SK-N-SH treated with all-trans-retinoic acid at 6 μM for 48 hours (cell line): ENCODE measurements around the gene CERS5.

Source experiments
- ATAC-seq: fragments of 200-7000 bp; cut with Tn5 transposase; 3 replicates; pipeline ENCODE4 v1.9.1; 2020; ENCODE audit warnings: mild to moderate bottlenecking, moderate library complexity
- ARNTL ChIP-seq: fragments of 450-650 bp; formaldehyde crosslinking; IDR thresholded peaks from 2 replicates; pipeline ENCODE4 v1.5.0; 2020; ENCODE audit warnings: low read depth, mild to moderate bottlenecking, moderate library complexity, borderline replicate concordance
- BACH2 ChIP-seq: fragments of 250-450 bp; sonication (Bioruptor Pico); IDR thresholded peaks from 2 replicates; pipeline ENCODE4 v1.9.0; 2021; ENCODE audit warnings: mild to moderate bottlenecking, borderline replicate concordance
- CSDC2 ChIP-seq: fragments of 250-450 bp; sonication (Bioruptor Pico); IDR thresholded peaks from 2 replicates; pipeline ENCODE4 v1.5.0; 2020; ENCODE audit warnings: mild to moderate bottlenecking, moderate library complexity
- CSRNP3 ChIP-seq: fragments of 250-450 bp; sonication (Bioruptor Pico); IDR thresholded peaks from 2 replicates; pipeline ENCODE4 v1.5.1; 2021; ENCODE audit warnings: mild to moderate bottlenecking, moderate library complexity
- ESRRG ChIP-seq: fragments of 250-450 bp; sonication (Bioruptor Pico); IDR thresholded peaks from 2 replicates; pipeline ENCODE4 v1.6.1; 2021; ENCODE audit warnings: mild to moderate bottlenecking
- GLIS3 ChIP-seq: fragments of 250-450 bp; sonication (Bioruptor Pico); IDR thresholded peaks from 2 replicates; pipeline ENCODE4 v1.5.0; 2020; ENCODE audit warnings: mild to moderate bottlenecking, moderate library complexity
- ISL1 ChIP-seq: fragments of 250-450 bp; sonication (Bioruptor Pico); IDR thresholded peaks from 2 replicates; pipeline ENCODE4 v2.1.2; 2022; ENCODE audit warnings: mild to moderate bottlenecking, moderate library complexity
- PATZ1 ChIP-seq: fragments of 250-450 bp; sonication (Bioruptor Pico); IDR thresholded peaks from 2 replicates; pipeline ENCODE4 v1.8.0; 2020; ENCODE audit warnings: mild to moderate bottlenecking, moderate library complexity, borderline replicate concordance
- RARB ChIP-seq: fragments of 250-450 bp; sonication (Bioruptor Pico); IDR thresholded peaks from 2 replicates; pipeline ENCODE4 v1.8.0; 2021; ENCODE audit warnings: mild to moderate bottlenecking, moderate library complexity
- TCF4 ChIP-seq: fragments of 250-450 bp; sonication (Bioruptor Pico); IDR thresholded peaks from 2 replicates; pipeline ENCODE4 v1.8.0; 2021; ENCODE audit warnings: mild to moderate bottlenecking, moderate library complexity, borderline replicate concordance
- TOX ChIP-seq: fragments of 250-450 bp; sonication (Bioruptor Pico); IDR thresholded peaks from 2 replicates; pipeline ENCODE4 v1.8.0; 2021; ENCODE audit warnings: mild to moderate bottlenecking, moderate library complexity, borderline replicate concordance
- ZC3H10 ChIP-seq: fragments of 250-450 bp; sonication (Bioruptor Pico); IDR thresholded peaks from 2 replicates; pipeline ENCODE4 v1.5.1; 2021; ENCODE audit warnings: mild to moderate bottlenecking, moderate library complexity
- ZFP3 ChIP-seq: fragments of 250-450 bp; sonication (Bioruptor Pico); IDR thresholded peaks from 2 replicates; pipeline ENCODE4 v1.5.0; 2020; ENCODE audit warnings: mild to moderate bottlenecking, moderate library complexity
- ZFP30 ChIP-seq: fragments of 450-650 bp; formaldehyde crosslinking; IDR thresholded peaks from 2 replicates; pipeline ENCODE4 v1.5.0; 2022; ENCODE audit warnings: mild to moderate bottlenecking, moderate library complexity
- ZNF565 ChIP-seq: fragments of 450-650 bp; formaldehyde crosslinking; conservative IDR thresholded peaks from 2 replicates; pipeline ENCODE4 v1.5.0; 2020; ENCODE audit warnings: low read depth, mild to moderate bottlenecking, moderate library complexity
- ZNF70 ChIP-seq: fragments of 450-650 bp; formaldehyde crosslinking; IDR thresholded peaks from 2 replicates; pipeline ENCODE4 v1.5.0; 2020; ENCODE audit warnings: mild to moderate bottlenecking, moderate library complexity
- ZNF8 ChIP-seq: fragments of 450-650 bp; formaldehyde crosslinking; IDR thresholded peaks from 2 replicates; pipeline ENCODE4 v1.5.0; 2020; ENCODE audit warnings: mild to moderate bottlenecking, moderate library complexity
- TF ChIP-seq, protein P1 (sequence below): fragments of 250-450 bp; sonication (Bioruptor Pico); IDR thresholded peaks from 2 replicates; pipeline ENCODE4 v1.8.0; 2021; ENCODE audit warnings: low read depth, mild to moderate bottlenecking, moderate library complexity, borderline replicate concordance
- TF ChIP-seq, protein P2 (sequence below): fragments of 250-450 bp; sonication (Bioruptor Pico); IDR thresholded peaks from 2 replicates; pipeline ENCODE4 v1.5.1; 2020; ENCODE audit warnings: low read depth, mild to moderate bottlenecking, moderate library complexity
- TF ChIP-seq, protein P3 (sequence below): fragments of 250-450 bp; sonication (Bioruptor Pico); IDR thresholded peaks from 2 replicates; pipeline ENCODE4 v1.5.0; 2020; ENCODE audit warnings: mild to moderate bottlenecking, moderate library complexity

The CERS5 gene

DNA sequence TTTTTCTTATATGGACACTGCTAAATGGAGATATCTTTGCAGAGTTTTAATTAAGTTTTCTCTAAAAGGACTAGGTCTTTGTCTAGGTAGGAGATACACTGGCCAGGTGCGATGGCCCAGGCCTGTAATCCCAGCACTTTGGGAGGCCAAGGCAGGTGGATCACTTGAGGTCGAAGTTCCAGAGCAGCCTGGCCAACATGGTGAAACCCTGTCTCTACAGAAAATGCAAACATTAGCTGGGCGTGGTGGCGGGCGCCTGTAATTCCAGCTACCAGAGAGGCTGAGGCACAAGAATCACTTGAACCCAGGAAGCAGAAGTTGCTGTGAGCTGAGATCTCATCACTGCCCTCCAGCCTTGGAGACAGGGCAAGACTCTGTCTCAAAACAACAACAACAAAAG is 17.1 kb upstream of the CERS5 start:
- TF ChIP-seq ZC3H10 (CRISPR knock-in tag): no peak
- no peak for TF ChIP-seq PATZ1
- TF ChIP-seq ZNF565 (CRISPR knock-in tag): no peak
- TF ChIP-seq BACH2 (CRISPR knock-in tag): no peak
- no peak for TF ChIP-seq ZFP30 (CRISPR knock-in tag)
- no peak for TF ChIP-seq ISL1 (CRISPR knock-in tag)
- TF ChIP-seq ZFP3 (CRISPR knock-in tag): no peak
- TF ChIP-seq, protein P1, sequence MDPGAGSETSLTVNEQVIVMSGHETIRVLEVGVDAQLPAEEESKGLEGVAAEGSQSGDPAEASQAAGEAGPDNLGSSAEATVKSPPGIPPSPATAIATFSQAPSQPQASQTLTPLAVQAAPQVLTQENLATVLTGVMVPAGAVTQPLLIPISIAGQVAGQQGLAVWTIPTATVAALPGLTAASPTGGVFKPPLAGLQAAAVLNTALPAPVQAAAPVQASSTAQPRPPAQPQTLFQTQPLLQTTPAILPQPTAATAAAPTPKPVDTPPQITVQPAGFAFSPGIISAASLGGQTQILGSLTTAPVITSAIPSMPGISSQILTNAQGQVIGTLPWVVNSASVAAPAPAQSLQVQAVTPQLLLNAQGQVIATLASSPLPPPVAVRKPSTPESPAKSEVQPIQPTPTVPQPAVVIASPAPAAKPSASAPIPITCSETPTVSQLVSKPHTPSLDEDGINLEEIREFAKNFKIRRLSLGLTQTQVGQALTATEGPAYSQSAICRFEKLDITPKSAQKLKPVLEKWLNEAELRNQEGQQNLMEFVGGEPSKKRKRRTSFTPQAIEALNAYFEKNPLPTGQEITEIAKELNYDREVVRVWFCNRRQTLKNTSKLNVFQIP (CRISPR knock-in tag): no peak
- TF ChIP-seq ZNF70 (CRISPR knock-in tag): no peak
- TF ChIP-seq RARB (CRISPR knock-in tag): no peak
- no peak for TF ChIP-seq CSRNP3
- no peak for TF ChIP-seq ZNF8 (CRISPR knock-in tag)
- TF ChIP-seq, protein P2, sequence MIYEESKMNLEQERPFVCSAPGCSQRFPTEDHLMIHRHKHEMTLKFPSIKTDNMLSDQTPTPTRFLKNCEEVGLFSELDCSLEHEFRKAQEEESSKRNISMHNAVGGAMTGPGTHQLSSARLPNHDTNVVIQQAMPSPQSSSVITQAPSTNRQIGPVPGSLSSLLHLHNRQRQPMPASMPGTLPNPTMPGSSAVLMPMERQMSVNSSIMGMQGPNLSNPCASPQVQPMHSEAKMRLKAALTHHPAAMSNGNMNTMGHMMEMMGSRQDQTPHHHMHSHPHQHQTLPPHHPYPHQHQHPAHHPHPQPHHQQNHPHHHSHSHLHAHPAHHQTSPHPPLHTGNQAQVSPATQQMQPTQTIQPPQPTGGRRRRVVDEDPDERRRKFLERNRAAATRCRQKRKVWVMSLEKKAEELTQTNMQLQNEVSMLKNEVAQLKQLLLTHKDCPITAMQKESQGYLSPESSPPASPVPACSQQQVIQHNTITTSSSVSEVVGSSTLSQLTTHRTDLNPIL (CRISPR knock-in tag): no peak
- no peak for TF ChIP-seq ESRRG (CRISPR knock-in tag)
- TF ChIP-seq TCF4 (CRISPR knock-in tag): no peak
- no peak for TF ChIP-seq GLIS3 (CRISPR knock-in tag)
- no peak for ATAC-seq

GRCh38 chr12:50182461-50182860 is 15.3 kb upstream of the CERS5 start:
- no peak for ATAC-seq
- no peak for TF ChIP-seq CSDC2 (CRISPR knock-in tag)
- TF ChIP-seq ZNF8 (CRISPR knock-in tag): no peak
- no peak for TF ChIP-seq PATZ1
- TF ChIP-seq ARNTL (CRISPR knock-in tag): no peak
- no peak for TF ChIP-seq ISL1 (CRISPR knock-in tag)
- no peak for TF ChIP-seq CSRNP3
- TF ChIP-seq, all 23 proteins: peak for 0

DNA sequence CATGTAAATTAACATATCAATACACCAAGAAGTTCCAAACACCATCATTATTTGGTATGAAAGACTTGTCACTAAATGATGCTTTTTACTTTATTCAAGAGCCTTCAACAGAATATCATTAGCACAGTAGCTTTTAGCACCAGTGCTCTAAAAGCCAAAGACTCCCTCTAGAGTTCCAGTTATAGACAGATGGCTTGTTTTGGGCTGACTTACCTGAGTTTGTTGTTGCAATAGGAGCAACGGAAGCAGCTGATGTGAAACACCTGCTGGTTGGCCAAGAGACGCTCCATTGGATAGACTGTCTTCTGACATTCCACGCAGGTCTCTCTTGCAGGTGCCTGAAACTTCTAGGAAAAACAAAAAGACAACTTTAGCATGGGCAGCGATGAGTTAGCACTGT is 14.5 kb upstream of the CERS5 start:
- ATAC-seq: no peak
- TF ChIP-seq ZNF8 (CRISPR knock-in tag): no peak
- TF ChIP-seq TOX: no peak
- TF ChIP-seq ZFP30 (CRISPR knock-in tag): no peak
- TF ChIP-seq ARNTL (CRISPR knock-in tag): no peak
- no peak for TF ChIP-seq ZC3H10 (CRISPR knock-in tag)
- TF ChIP-seq BACH2 (CRISPR knock-in tag): no peak
- no peak for TF ChIP-seq CSRNP3
- no peak for TF ChIP-seq TCF4 (CRISPR knock-in tag)
- TF ChIP-seq, protein P3, sequence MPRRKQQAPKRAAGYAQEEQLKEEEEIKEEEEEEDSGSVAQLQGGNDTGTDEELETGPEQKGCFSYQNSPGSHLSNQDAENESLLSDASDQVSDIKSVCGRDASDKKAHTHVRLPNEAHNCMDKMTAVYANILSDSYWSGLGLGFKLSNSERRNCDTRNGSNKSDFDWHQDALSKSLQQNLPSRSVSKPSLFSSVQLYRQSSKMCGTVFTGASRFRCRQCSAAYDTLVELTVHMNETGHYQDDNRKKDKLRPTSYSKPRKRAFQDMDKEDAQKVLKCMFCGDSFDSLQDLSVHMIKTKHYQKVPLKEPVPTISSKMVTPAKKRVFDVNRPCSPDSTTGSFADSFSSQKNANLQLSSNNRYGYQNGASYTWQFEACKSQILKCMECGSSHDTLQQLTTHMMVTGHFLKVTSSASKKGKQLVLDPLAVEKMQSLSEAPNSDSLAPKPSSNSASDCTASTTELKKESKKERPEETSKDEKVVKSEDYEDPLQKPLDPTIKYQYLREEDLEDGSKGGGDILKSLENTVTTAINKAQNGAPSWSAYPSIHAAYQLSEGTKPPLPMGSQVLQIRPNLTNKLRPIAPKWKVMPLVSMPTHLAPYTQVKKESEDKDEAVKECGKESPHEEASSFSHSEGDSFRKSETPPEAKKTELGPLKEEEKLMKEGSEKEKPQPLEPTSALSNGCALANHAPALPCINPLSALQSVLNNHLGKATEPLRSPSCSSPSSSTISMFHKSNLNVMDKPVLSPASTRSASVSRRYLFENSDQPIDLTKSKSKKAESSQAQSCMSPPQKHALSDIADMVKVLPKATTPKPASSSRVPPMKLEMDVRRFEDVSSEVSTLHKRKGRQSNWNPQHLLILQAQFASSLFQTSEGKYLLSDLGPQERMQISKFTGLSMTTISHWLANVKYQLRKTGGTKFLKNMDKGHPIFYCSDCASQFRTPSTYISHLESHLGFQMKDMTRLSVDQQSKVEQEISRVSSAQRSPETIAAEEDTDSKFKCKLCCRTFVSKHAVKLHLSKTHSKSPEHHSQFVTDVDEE: no peak
- no peak for TF ChIP-seq ESRRG (CRISPR knock-in tag)
- TF ChIP-seq, protein P1 (CRISPR knock-in tag): no peak
